HepG2 (cell line): ENCODE measurements around the gene KRTAP5-2. TPM values are rescaled to one million over a fixed set of nuclear protein-coding genes. Genes with fewer than 3 reads are reported as not detected.

ENCODE experiments used
- ATAC-seq: fragments of 200-7000 bp; cut with Tn5 transposase; 3 replicates; pipeline ENCODE4 v1.9.1; 2020; ENCODE audit warnings: mild to moderate bottlenecking, moderate library complexity
- BruUV-seq: library from RNA; stranded (reverse); fragments of 400-500 nt; replicated peaks from 2 replicates; lab custom pipeline; 2021; lab: Mats Ljungman, UMichigan
- CTCF ChIA-PET: fragments of 300-600 bp; formaldehyde crosslinking; extraction: SDS; loops from one replicate; lab custom pipeline; 2021; ENCODE audit warnings: low total read pairs, inconsistent platforms, low intra/inter-chr PET ratio; lab: Yijun Ruan, JAX
- POLR2A ChIA-PET: fragments of 350-600 bp; sonication (Branson Sonifier 250); formaldehyde crosslinking; loops from one replicate; lab custom pipeline; 2020; ENCODE audit warnings: antibody characterized with exemption, inconsistent platforms; lab: Yijun Ruan, JAX
- DNase-seq: peaks from one replicate; pipeline ENCODE4 v3.0.0-alpha.2; 2015; ENCODE audit warnings: low spot score
- FAIRE-seq: peaks from 3 replicates; lab custom pipeline; 2011; peaks lifted over from hg19 to GRCh38; lab: Jason Lieb, UNC
- H2AFZ ChIP-seq: one replicate; pipeline ENCODE4 v1.6.1; 2011; ENCODE audit warnings: low read length, inconsistent platforms
- H3K27ac ChIP-seq: fragments of 300-600 bp; 3 replicates; pipeline ENCODE4 v1.8.0; 2011; ENCODE audit warnings: mixed run types, mild to moderate bottlenecking, mixed read lengths, low read length, inconsistent platforms; ENCODE audit not compliant: insufficient read depth; ENCODE audit errors: extremely low read length
- H3K27me3 ChIP-seq, 2 experiments: fragments of 200-600 bp in 1 of 2; 2 replicates in 1 of 2; 3 replicates in 1 of 2; pipeline versions ENCODE4 v1.6.0 to v1.8.0; 2011; ENCODE audit warnings: low read length in 2 of 2, mild to moderate bottlenecking in 2 of 2, moderate library complexity in 2 of 2, inconsistent platforms in 1 of 2; ENCODE audit not compliant: insufficient read depth in 2 of 2, control insufficient read depth in 1 of 2
- H3K36me3 ChIP-seq, 2 experiments: fragments of 200-600 bp in 1 of 2; replicated peaks in 1 of 2; 2 replicates in 1 of 2; 3 replicates in 1 of 2; pipeline versions ENCODE4 v1.5.1 to v1.8.0; 2011; ENCODE audit warnings: low read length in 2 of 2, inconsistent platforms in 1 of 2; ENCODE audit not compliant: insufficient read depth in 2 of 2, control insufficient read depth in 1 of 2
- H3K4me1 ChIP-seq: 2 replicates; pipeline ENCODE4 v1.5.1; 2012; ENCODE audit warnings: low read length, inconsistent platforms; ENCODE audit not compliant: insufficient read depth
- H3K4me2 ChIP-seq: 2 replicates; pipeline ENCODE4 v1.6.0; 2011; ENCODE audit warnings: low read depth, low read length, inconsistent platforms
- H3K4me3 ChIP-seq, 3 experiments: fragments of 200-600 bp in 1 of 3; sonication (generic), shearing (Covaris generic) in 1 of 3; replicated peaks in 1 of 3; 2 replicates each; pipeline ENCODE4 v1.5.1; 2011 to 2016; ENCODE audit warnings: low read length in 3 of 3, inconsistent platforms in 2 of 3, low read depth in 2 of 3, mild to moderate bottlenecking in 2 of 3, control low read depth in 1 of 3, mixed read lengths in 1 of 3; ENCODE audit not compliant: insufficient read depth in 1 of 3
- H3K79me2 ChIP-seq: one replicate; pipeline ENCODE4 v1.6.1; 2011; ENCODE audit warnings: low read length, inconsistent platforms; ENCODE audit not compliant: insufficient read depth
- H3K9ac ChIP-seq: 2 replicates; pipeline ENCODE4 v1.6.0; 2011; ENCODE audit warnings: mild to moderate bottlenecking, low read depth, low read length, inconsistent platforms; ENCODE audit not compliant: insufficient read depth
- H3K9me3 ChIP-seq: 2 replicates; pipeline ENCODE4 v1.5.1; 2012; ENCODE audit warnings: mild to moderate bottlenecking, low read length
- H4K20me1 ChIP-seq: 2 replicates; pipeline ENCODE4 v1.6.0; 2011; ENCODE audit warnings: inconsistent platforms, mild to moderate bottlenecking, low read length, moderate library complexity; ENCODE audit not compliant: insufficient read depth
- CREM ChIP-seq, 2 experiments: sonication (generic) in 1 of 2; formaldehyde crosslinking in 1 of 2; IDR thresholded peaks; 2 replicates each; pipeline versions ENCODE4 v1.4.0 to v1.6.1; 2016 to 2020; ENCODE audit warnings: antibody characterized with exemption in 1 of 2, mild to moderate bottlenecking in 1 of 2, missing genetic modification reagents in 1 of 2
- TARDBP ChIP-seq: sonication (generic); formaldehyde crosslinking; IDR thresholded peaks from 2 replicates; pipeline ENCODE4 v1.8.0; 2022; ENCODE audit warnings: mild to moderate bottlenecking, missing genetic modification reagents
- ZBTB4 ChIP-seq: sonication (generic); formaldehyde crosslinking; IDR thresholded peaks from 2 replicates; pipeline ENCODE4 v1.4.0; 2020; ENCODE audit warnings: missing genetic modification reagents, mild to moderate bottlenecking, borderline replicate concordance
- ZFP90 ChIP-seq: sonication (generic); formaldehyde crosslinking; IDR thresholded peaks from 2 replicates; pipeline ENCODE4 v1.8.0; 2022; ENCODE audit warnings: missing genetic modification reagents, mild to moderate bottlenecking, inconsistent platforms, borderline replicate concordance
- ZNF24 ChIP-seq: fragments of 450-650 bp; IDR thresholded peaks from 2 replicates; pipeline ENCODE4 v1.6.1; 2017; ENCODE audit warnings: antibody characterized with exemption, mild to moderate bottlenecking
- ZNF543 ChIP-seq: sonication (generic); formaldehyde crosslinking; IDR thresholded peaks from 2 replicates; pipeline ENCODE4 v1.4.0; 2020; ENCODE audit warnings: mild to moderate bottlenecking, missing genetic modification reagents
- WGBS: methylation state at CpG from one replicate; pipeline ENCODE4 v1.1.6; 2017; ENCODE audit warnings: low lambda C conversion rate; 5-methylcytosine and 5-hydroxymethylcytosine counted together
- in situ Hi-C: cut with HindIII; loops from 2 replicates; pipeline ENCODE4 v1.10.0; 2017; ENCODE audit warnings: low pct_unique_long_range_greater_than_20kb; ENCODE audit not compliant: extremely low pct_ligation_motif_present
- intact Hi-C: fragments of 100-400 bp; cut with micrococcal nuclease; formaldehyde crosslinking; loops from one replicate; pipeline ENCODE4 v1.10.0; 2022; ENCODE audit not compliant: unreplicated experiment
- polyA plus RNA-seq, 8 experiments: library from polyadenylated mRNA; depleted of rRNA in 3 of 8; stranded (reverse) in 7 of 8; unstranded in 1 of 8; fragments of >200 nt; fragmentation: Illumina TruSeq in 4 of 8; extraction: Trizol in 4 of 8; gene quantifications; 2 replicates each; pipeline versions ENCODE4 v1.2.1 to v1.2.3, GENCODE V29; 2011 to 2016; ENCODE audit warnings: low read depth in 4 of 8, missing spikeins in 1 of 8, mixed read lengths in 1 of 8; ENCODE audit not compliant: insufficient read depth in 1 of 8
- total RNA-seq, 5 experiments: library from RNA; depleted of rRNA; stranded (reverse); fragments of >200 nt; fragmentation: Illumina TruSeq; extraction: Trizol; gene quantifications; 2 replicates each; pipeline ENCODE4 v1.2.3, GENCODE V29; 2016; ENCODE audit warnings: low read depth in 1 of 5

Gene KRTAP5-2
- total and polyA plus RNA-seq, 2 of the 13 experiments (the other 11 are each of a cell fraction or from before 2014, with no cell fraction given), result not detected

GRCh38 chr11:1581976-1582375 lies 16.1 kb downstream of the KRTAP5-2 start:
- Histone ChIP-seq H3K4me3 (no peak overlapping the region), H3K79me2 (no peaks in the 10 kb centered on the region), H3K9ac (no peak overlapping the region), H3K27ac (no peak overlapping the region), H2AFZ (no peak overlapping the region), H3K27me3 (no peaks in the 10 kb centered on the region), H3K4me2 (no peak overlapping the region), H3K9me3 (peaks cover 8% of the 10 kb centered on the region), H4K20me1 (0 out of 2 replicates have a peak, but pooled peaks cover 2% of the 10 kb centered on the region), H3K4me1 (no peaks in the 10 kb centered on the region), H3K36me3 (no peaks in the 10 kb centered on the region)
- ChIA-PET CTCF (no interaction called here), POLR2A (no interaction called here)
- 53% methylated on average over 8 of the region's 9 CpGs for WGBS
- no peak for TF ChIP-seq TARDBP
- no peak for TF ChIP-seq ZFP90
- TF ChIP-seq ZBTB4 (CRISPR knock-in tag), result no peak
- no peak for TF ChIP-seq CREM (IDR thresholded peaks at IDR 0.05)
- no peak for TF ChIP-seq CREM (CRISPR knock-in tag; IDR thresholded peaks at IDR 0.05)
- no peak for TF ChIP-seq ZNF543 (CRISPR knock-in tag)
- no peak for TF ChIP-seq ZNF24
- FAIRE-seq (no peak), ATAC-seq (no peak), DNase-seq (no peak)
- intact Hi-C loops (no loop called here), in situ Hi-C loops (no loop called here)
- BruUV-seq, result no TSS peak
